Raji (cell line): ENCODE results near the gene TRAF6.

ENCODE experiments used
- POLR2A ChIP-seq: IDR thresholded peaks from 2 replicates; pipeline ENCODE4 v1.6.1; 2011; ENCODE audit warnings: low read depth, low read length, control low read depth; ENCODE audit not compliant: insufficient read depth

The TRAF6 gene

GRCh38 chr11:36507824-36508489 is 2.1 kb downstream of the TRAF6 start:
- no peak for TF ChIP-seq POLR2A

GRCh38 chr11:36501236-36501635 is 8.8 kb downstream of the TRAF6 start:
- no peak for TF ChIP-seq POLR2A

GRCh38 chr11:36500315-36500721 is 9.8 kb downstream of the TRAF6 start:
- TF ChIP-seq POLR2A, result no peak

- no peak for TF ChIP-seq POLR2A
These were observed 10.8 kb downstream of the TRAF6 start for GRCh38 chr11:36499315-36499714.

GRCh38 chr11:36498721-36499120 is 11.4 kb downstream of the TRAF6 start:
- TF ChIP-seq POLR2A, result no peak

- no peak for TF ChIP-seq POLR2A
These were observed 16.7 kb downstream of the TRAF6 start for GRCh38 chr11:36493332-36493731.

GRCh38 chr11:36492724-36493304 is 17.3 kb downstream of the TRAF6 start:
- no peak for TF ChIP-seq POLR2A

GRCh38 chr11:36490026-36490806 is 19.9 kb downstream of the TRAF6 start:
- TF ChIP-seq POLR2A, result no peak

GRCh38 chr11:36488096-36488495 is 22.0 kb downstream of the TRAF6 start:
- TF ChIP-seq POLR2A, result no peak

- TF ChIP-seq POLR2A, result no peak
These were observed 22.5 kb downstream of the TRAF6 start for GRCh38 chr11:36487619-36488018.

GRCh38 chr11:36485298-36486002 is 24.6 kb downstream of the TRAF6 start:
- no peak for TF ChIP-seq POLR2A

GRCh38 chr11:36480833-36481232 is 29.2 kb downstream of the TRAF6 start:
- TF ChIP-seq POLR2A, result no peak

GRCh38 chr11:36478700-36479329 is 31.3 kb downstream of the TRAF6 start:
- no peak for TF ChIP-seq POLR2A

- TF ChIP-seq POLR2A, result no peak
These were observed 34.9 kb downstream of the TRAF6 start for GRCh38 chr11:36475192-36475591.

- no peak for TF ChIP-seq POLR2A
These were observed 38.5 kb downstream of the TRAF6 start for GRCh38 chr11:36471577-36471976.
